AG09309 (cell line): ENCODE data around the gene KIAA1614.

Source experiments
- DNase-seq: peaks from one replicate; pipeline ENCODE4 v3.0.0-alpha.2; 2010; ENCODE audit warnings: low read depth
- H3K4me3 ChIP-seq: 2 replicates; pipeline ENCODE4 v1.5.1; 2011; ENCODE audit warnings: mild to moderate bottlenecking, low read depth, low read length, moderate library complexity; ENCODE audit not compliant: control insufficient read depth
- TF ChIP-seq, protein P1 (sequence below): IDR thresholded peaks from 2 replicates; pipeline ENCODE4 v1.5.1; 2011; ENCODE audit warnings: mild to moderate bottlenecking, low read depth, low read length, inconsistent platforms; ENCODE audit not compliant: insufficient read depth, control insufficient read depth; ENCODE audit errors: missing control alignments

Gene KIAA1614

DNA sequence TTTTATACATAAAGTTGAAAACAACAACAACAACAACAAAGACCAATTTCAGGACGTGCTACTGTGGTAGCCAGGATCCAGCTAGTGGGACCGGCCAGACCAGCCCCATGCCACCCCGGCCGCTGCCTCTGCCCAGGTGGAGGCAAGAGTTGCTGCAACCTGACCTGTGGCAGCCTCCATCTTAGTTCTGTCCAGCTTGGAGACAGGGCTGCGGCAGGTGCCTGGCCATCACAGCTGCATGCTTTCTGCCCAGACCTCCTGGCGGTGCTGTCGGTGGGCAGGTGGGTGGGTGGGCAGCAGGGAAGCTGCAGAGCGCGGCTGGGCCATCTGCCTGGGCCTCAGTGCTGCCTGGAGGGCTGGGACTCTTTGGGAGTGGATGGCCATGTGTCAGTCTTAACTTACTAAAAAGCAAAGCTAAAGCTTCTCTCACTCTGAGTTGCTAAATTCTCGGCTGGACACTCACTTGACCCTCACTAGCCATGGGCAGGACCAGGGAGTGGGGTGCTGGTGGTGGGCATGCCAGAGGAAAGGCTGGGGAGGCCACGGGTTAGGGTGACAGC, 38.6 kb downstream of the KIAA1614 start:
- TF ChIP-seq, protein P1, sequence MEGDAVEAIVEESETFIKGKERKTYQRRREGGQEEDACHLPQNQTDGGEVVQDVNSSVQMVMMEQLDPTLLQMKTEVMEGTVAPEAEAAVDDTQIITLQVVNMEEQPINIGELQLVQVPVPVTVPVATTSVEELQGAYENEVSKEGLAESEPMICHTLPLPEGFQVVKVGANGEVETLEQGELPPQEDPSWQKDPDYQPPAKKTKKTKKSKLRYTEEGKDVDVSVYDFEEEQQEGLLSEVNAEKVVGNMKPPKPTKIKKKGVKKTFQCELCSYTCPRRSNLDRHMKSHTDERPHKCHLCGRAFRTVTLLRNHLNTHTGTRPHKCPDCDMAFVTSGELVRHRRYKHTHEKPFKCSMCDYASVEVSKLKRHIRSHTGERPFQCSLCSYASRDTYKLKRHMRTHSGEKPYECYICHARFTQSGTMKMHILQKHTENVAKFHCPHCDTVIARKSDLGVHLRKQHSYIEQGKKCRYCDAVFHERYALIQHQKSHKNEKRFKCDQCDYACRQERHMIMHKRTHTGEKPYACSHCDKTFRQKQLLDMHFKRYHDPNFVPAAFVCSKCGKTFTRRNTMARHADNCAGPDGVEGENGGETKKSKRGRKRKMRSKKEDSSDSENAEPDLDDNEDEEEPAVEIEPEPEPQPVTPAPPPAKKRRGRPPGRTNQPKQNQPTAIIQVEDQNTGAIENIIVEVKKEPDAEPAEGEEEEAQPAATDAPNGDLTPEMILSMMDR: no peak
- DNase-seq: no peak
- H3K4me3 ChIP-seq: no peak overlapping the region

DNA sequence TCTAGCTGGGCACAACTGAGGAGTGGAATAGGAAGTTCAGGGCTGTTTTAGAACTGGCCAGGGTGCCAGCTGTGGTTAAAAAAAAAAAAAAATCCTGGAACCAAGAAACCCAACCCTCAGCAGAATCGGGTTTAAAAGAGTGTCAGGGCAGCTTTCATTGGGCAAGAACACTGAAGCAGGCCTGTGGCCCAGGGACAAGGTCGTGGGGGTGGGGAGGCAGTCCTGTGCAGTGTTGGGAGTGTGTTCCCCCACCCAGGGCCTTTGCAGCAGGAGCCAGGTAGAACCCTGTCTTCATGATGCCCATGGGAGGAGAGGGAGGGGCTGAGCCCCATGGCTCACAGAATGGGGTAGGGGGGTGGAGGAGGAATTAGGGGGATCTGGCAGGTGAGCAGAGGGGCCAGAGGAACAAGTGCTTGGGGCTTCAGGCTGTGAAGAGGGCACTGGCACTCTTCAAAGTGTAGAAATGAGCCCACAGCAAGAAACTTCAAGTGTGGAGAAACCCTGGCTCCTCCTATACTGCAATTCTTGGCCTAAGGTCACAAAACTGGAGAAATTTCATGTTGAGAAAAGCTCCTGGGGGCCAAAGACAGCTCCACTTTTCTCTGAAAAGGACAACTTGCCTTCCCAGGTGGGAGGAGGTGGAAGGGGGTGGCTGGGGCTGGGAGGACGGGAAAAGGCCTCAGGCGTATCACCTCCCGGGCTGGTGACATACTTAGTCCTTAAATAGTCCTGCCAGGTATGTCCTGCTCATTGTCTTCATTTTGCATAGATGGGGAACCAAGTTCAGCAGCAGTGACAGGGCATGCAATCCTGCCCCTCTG, 39.3 kb downstream of the KIAA1614 start:
- TF ChIP-seq, protein P1: no peak
- H3K4me3 ChIP-seq: no peak overlapping the region
- DNase-seq: no peak

DNA sequence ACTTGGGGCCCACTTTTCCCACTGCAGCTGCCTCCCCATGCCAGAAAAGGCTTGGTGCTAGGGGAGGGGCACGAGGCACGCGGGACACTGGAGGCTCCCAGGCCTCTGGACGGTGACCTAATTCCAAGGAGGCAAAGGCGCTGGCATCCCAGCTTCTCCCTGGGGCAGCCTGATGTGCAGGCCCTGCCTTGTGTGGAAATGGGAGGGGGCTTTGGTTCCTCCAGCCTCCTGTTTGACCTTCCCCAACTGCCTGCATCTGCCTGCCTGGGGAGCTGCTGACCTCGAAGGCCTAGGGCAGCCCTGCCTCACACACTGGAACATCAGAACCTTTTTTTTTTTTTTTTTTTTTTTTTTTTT, 39.9 kb downstream of the KIAA1614 start:
- TF ChIP-seq, protein P1: no peak
- no peak for DNase-seq
- H3K4me3 ChIP-seq: no peak overlapping the region

DNA sequence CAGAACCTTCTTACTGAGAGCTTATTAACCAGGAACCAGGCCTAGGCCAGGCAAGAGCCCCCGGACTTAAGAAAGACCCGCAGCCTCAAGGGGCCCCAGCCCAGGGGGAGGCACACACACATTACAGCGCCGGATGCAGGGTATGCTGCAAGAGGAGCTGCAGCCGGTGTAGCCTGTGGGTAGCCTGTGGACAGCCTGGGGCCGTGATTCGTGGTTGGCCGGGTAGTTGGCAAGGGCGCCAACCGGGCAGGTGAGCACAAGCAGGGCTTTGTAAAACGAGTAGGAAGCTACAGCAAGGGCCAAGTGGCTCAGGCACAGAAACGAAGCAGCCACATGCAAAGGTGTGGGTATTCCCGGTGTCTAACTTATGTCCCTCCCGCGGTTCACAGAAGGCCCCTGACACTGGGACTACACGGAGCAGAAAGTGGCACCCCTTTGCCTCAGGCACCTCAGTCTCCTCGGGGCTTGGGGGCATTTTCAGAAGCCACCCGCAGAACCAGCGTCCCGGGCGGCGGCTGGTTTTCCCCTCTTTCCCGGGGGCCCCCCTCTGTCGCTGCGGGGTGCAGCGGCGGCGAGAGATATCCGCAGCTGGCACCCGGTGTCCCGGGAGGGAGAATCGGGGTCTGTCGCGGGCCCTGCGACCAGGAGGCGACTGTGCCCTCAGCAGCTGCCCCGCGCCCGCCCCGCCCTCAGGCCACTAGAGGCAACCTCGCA, 40.8 kb downstream of the KIAA1614 start:
- TF ChIP-seq, protein P1: no peak
- peak overlapping the region; percentile 37 for H3K4me3 ChIP-seq
- DNase-seq: no peak

DNA sequence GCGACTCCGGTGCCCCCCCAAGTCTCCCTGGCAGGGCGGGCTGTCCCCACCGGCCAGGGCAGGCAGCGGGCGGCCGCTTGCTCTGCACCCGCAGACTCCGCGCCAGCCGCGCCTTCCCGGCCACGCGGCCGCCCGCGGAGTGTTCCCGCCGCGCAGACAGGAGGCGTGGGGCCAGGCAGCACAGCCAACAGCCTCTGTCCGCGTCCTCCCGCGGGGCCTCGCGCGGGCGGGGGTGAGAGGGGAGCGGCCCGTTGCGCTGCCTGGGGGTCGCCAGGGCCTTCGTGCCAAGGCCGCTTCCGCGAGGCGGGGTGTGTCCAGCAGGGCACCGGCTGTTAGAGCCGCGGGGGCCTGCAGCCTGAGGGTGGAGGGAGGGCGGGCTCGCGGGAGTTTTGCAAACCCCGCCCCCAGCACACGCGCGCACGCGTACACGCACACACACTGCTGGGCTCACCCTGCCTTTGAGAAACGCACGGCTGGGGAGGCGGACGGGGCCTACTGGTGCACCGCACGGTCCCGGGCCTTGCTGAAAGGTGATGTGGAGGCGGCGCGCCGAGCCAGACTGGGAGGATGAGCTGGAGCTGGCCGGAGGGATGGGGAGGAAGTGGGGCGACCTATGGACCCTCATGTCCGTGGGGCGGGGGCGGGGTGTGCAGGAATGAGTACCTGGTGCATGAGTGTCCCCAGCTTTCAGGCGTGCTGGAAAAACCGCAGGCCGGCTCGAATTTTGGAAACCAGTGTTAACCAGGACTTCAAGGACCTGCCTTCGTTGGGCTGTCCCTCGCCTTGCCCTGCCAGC, 41.5 kb downstream of the KIAA1614 start:
- TF ChIP-seq, protein P1: peak; percentile 8
- peak overlapping the region; percentile 37 for H3K4me3 ChIP-seq
- peak; percentile 18 for DNase-seq

DNA sequence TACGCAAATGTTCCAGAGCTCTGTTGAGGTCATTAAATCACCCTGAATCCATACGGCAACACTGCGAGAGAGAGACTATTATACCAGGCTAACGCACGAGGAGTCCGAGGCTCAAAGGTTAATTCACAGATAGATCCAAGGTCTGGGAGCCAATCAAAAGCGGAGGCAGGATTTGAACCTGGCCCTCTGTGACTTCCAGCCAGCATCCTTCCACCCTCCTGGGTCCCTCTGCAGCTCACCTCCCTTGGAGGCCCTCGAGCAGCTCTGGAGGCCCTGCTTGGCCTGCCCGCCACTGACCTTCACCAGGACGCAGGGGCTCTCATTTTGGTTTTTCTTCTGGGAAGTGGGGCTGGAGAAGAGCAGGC, 42.1 kb downstream of the KIAA1614 start:
- TF ChIP-seq, protein P1: no peak
- no peak overlapping the region for H3K4me3 ChIP-seq
- DNase-seq: no peak
